ENCODE results near the gene GPR137B. TPM values are rescaled to one million over a fixed set of nuclear protein-coding genes. Genes with fewer than 3 reads are reported as not detected.
A peak's percentile ranks its signal among the peaks of the same experiment; 100 is the strongest.
"Not testable (repeated sequence)": the region's sequence is repeated elsewhere in the genome, so short reads cannot be mapped to it uniquely, and the experiment has no call there.

GPR137B gene
- total RNA-seq (2021), result 6.4 and 7.1 TPM in 2 replicates
- percentile 61 among the genes with signal in this experiment for Bru-seq, nascent RNA
- BruChase-seq, experiment 1, labeled RNA remaining after a 2-hour chase, result percentile 62 among the genes with signal in this experiment
- percentile 57 among the genes with signal in this experiment for BruChase-seq, experiment 2, labeled RNA remaining after a 6-hour chase
- long read RNA-seq, transcript GPR137B-202 (7 exons, 2,042 nt), result major isoform, 11 of 20 reads
- long read RNA-seq, partial matches to known transcripts, result 2 of 20 reads
- long read RNA-seq, other reads (novel, unspliced or antisense), result 6 of 20 reads

DNA sequence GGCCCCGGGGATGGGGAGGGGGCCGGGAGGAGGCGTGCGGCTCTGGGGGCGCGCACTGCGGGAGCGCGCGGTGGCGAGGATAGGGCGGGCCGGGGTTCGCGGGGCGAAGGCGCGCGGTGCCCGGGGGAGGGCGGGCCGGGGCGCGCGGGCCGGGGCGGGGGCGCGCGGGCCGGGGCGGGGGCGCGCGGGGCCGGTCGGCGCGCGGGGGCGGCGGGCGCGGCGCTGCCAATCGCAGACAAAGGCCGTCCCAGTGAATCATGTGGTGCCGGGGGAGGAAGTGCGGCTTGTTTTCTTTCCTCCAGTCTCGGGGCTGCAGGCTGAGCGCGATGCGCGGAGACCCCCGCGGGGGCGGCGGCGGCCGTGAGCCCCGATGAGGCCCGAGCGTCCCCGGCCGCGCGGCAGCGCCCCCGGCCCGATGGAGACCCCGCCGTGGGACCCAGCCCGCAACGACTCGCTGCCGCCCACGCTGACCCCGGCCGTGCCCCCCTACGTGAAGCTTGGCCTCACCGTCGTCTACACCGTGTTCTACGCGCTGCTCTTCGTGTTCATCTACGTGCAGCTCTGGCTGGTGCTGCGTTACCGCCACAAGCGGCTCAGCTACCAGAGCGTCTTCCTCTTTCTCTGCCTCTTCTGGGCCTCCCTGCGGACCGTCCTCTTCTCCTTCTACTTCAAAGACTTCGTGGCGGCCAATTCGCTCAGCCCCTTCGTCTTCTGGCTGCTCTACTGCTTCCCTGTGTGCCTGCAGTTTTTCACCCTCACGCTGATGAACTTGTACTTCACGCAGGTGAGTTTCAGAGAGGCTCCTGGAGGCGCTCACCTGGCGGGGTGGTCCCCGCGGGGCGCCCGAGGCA lies at the start of gene GPR137B:
GPR137B (plus strand) TSS at position 287 of the 851 bp plus-strand sequence; CDS start at position 371, 84 bp downstream.
- TF ChIP-seq CTCF (conservative IDR thresholded peaks at IDR 0.05; ENCODE audit: low read depth, low read length) (no peak), EZH2 (IDR thresholded peaks at IDR 0.05; ENCODE audit: borderline replicate concordance, low read depth, low read length, poor library complexity, severe bottlenecking) (no peak)
- intact Hi-C loops (cut with micrococcal nuclease; ENCODE audit: unreplicated experiment), result no loop called here
- Histone ChIP-seq H3K9me3 (ENCODE audit: low read depth, low read length, poor library complexity, severe bottlenecking) (no peaks in the 10 kb centered on the region), H3K36me3 (ENCODE audit: insufficient read depth, low read length, poor library complexity, severe bottlenecking) (no peaks in the 10 kb centered on the region), H3K27ac (ENCODE audit: low read depth, low read length, poor library complexity, severe bottlenecking) (peak within 1 kb of the TSS; percentile 59), H3K4me1 (ENCODE audit: insufficient read depth, low read length, poor library complexity, severe bottlenecking) (no peaks in the 10 kb centered on the region), H3K4me3 (ENCODE audit: low read depth, low read length, poor library complexity, severe bottlenecking) (peak within 1 kb of the TSS; percentile 62), H3K27me3 (replicated peaks; ENCODE audit: insufficient read depth, low read depth, low read length, poor library complexity) (no peaks in the 10 kb centered on the region)
- DNase-seq (ENCODE audit: low spot score), result peak; percentile 44
- CTCF ChIA-PET, result no interaction called here
- POLR2A ChIA-PET (ENCODE audit: low non-redundant PET), result no interaction called here
- no TSS peak for BruUV-seq (replicated peaks)

GRCh38 chr1:236092899-236093298 lies 49.4 kb upstream of the GPR137B start:
- POLR2A ChIA-PET (ENCODE audit: low non-redundant PET), result no interaction called here
- Histone ChIP-seq H3K36me3 (ENCODE audit: insufficient read depth, low read length, poor library complexity, severe bottlenecking) (no peaks in the 10 kb centered on the region), H3K4me1 (ENCODE audit: insufficient read depth, low read length, poor library complexity, severe bottlenecking) (no peaks in the 10 kb centered on the region), H3K4me3 (ENCODE audit: low read depth, low read length, poor library complexity, severe bottlenecking) (no peak overlapping the region), H3K27ac (ENCODE audit: low read depth, low read length, poor library complexity, severe bottlenecking) (no peak overlapping the region), H3K9me3 (ENCODE audit: low read depth, low read length, poor library complexity, severe bottlenecking) (no peaks in the 10 kb centered on the region), H3K27me3 (replicated peaks; ENCODE audit: insufficient read depth, low read depth, low read length, poor library complexity) (no peaks in the 10 kb centered on the region)
- TF ChIP-seq EZH2 (IDR thresholded peaks at IDR 0.05; ENCODE audit: borderline replicate concordance, low read depth, low read length, poor library complexity, severe bottlenecking), result no peak
- TF ChIP-seq CTCF (conservative IDR thresholded peaks at IDR 0.05; ENCODE audit: low read depth, low read length), result no peak
- no TSS peak for BruUV-seq (replicated peaks)
- CTCF ChIA-PET, result no interaction called here
- DNase-seq (ENCODE audit: low spot score), result no peak
- intact Hi-C loops (cut with micrococcal nuclease; ENCODE audit: unreplicated experiment), result no loop called here

DNA sequence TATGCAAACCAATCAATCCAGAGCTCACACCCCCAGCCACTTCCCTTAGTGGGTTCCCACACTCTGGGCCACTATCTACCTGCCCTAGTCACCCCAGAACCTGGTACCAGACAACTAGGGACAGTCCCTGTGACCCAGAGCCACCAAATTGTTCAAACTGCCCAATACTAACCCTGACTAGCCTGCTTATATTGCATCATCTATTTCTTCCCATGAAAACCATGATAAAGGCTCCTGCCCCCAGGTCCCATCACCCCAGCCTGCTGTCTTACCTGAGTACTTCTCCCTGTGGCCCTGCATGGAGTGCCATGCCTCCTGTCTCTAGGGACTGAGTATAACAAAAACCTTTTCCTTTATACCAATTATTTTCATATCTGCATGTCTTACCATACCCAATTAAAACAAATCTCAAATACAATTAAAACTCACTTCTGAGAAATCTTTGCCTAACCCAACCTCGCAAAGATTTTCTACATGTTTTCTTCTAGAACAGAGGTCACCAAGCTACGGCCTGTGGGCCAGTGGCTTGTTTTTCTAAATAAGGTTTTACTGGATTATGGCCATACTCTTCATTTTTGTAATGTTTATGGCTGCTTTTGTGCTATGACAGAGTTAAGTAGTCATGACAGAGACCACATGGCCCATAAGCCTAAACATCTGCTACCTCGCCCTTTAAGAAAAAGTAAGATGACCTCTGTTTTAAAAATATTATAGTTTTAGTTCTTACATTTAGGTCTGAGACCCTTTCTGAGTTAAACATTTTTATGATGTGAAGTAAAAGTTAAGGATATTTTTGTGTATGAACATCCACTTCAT lies 46.4 kb upstream of the GPR137B start:
- ChIA-PET POLR2A (ENCODE audit: low non-redundant PET) (no interaction called here), CTCF (no interaction called here)
- no TSS peak for BruUV-seq (replicated peaks)
- TF ChIP-seq CTCF (conservative IDR thresholded peaks at IDR 0.05; ENCODE audit: low read depth, low read length), result no peak
- no peak for TF ChIP-seq EZH2 (IDR thresholded peaks at IDR 0.05; ENCODE audit: borderline replicate concordance, low read depth, low read length, poor library complexity, severe bottlenecking)
- Histone ChIP-seq H3K36me3 (ENCODE audit: insufficient read depth, low read length, poor library complexity, severe bottlenecking) (no peaks in the 10 kb centered on the region), H3K27ac (ENCODE audit: low read depth, low read length, poor library complexity, severe bottlenecking) (no peak overlapping the region), H3K27me3 (replicated peaks; ENCODE audit: insufficient read depth, low read depth, low read length, poor library complexity) (no peaks in the 10 kb centered on the region), H3K4me1 (ENCODE audit: insufficient read depth, low read length, poor library complexity, severe bottlenecking) (no peaks in the 10 kb centered on the region), H3K4me3 (ENCODE audit: low read depth, low read length, poor library complexity, severe bottlenecking) (no peak overlapping the region), H3K9me3 (ENCODE audit: low read depth, low read length, poor library complexity, severe bottlenecking) (no peaks in the 10 kb centered on the region)
- no peak for DNase-seq (ENCODE audit: low spot score)
- intact Hi-C loops (cut with micrococcal nuclease; ENCODE audit: unreplicated experiment), result no loop called here

- intact Hi-C loops (cut with micrococcal nuclease; ENCODE audit: unreplicated experiment); H3K27me3 ChIP-seq (replicated peaks; ENCODE audit: insufficient read depth, low read depth, low read length, poor library complexity); H3K27ac ChIP-seq (ENCODE audit: low read depth, low read length, poor library complexity, severe bottlenecking); DNase-seq (ENCODE audit: low spot score); BruUV-seq (replicated peaks); H3K36me3 ChIP-seq (ENCODE audit: insufficient read depth, low read length, poor library complexity, severe bottlenecking); H3K4me3 ChIP-seq (ENCODE audit: low read depth, low read length, poor library complexity, severe bottlenecking); H3K4me1 ChIP-seq (ENCODE audit: insufficient read depth, low read length, poor library complexity, severe bottlenecking); H3K9me3 ChIP-seq (ENCODE audit: low read depth, low read length, poor library complexity, severe bottlenecking); CTCF ChIA-PET; POLR2A ChIA-PET (ENCODE audit: low non-redundant PET): not testable (repeated sequence)
Observed at GRCh38 chr1:236096660-236097482, 45.5 kb upstream of the GPR137B start.

Data from A673 (cell line).